Measurements from ENCODE around the gene TULP1. TPM values are rescaled to one million over a fixed set of nuclear protein-coding genes. Genes with fewer than 3 reads are reported as not detected.
A peak's percentile ranks its signal among the peaks of the same experiment; 100 is the strongest.

The TULP1 gene
- total RNA-seq, 6 experiments from 2014 or later = not detected

- H3K9me3 Mint-ChIP-seq = no peaks in the 10 kb centered on the region
- no peak overlapping the region for H3K4me3 Mint-ChIP-seq
- H3K27me3 Mint-ChIP-seq (ENCODE audit: insufficient read depth) = peaks cover 17% of the 10 kb centered on the region; the same call in 1 of the 2 replicates
- no peak overlapping the region; the same call in 1 of the 2 replicates for H3K27ac Mint-ChIP-seq
- DNase-seq = no peak
- peaks cover 25% of the 10 kb centered on the region for H3K4me1 Mint-ChIP-seq (ENCODE audit: low read depth)
- H3K36me3 Mint-ChIP-seq (ENCODE audit: low read depth) = peaks cover 14% of the 10 kb centered on the region
- TF ChIP-seq, protein P1, sequence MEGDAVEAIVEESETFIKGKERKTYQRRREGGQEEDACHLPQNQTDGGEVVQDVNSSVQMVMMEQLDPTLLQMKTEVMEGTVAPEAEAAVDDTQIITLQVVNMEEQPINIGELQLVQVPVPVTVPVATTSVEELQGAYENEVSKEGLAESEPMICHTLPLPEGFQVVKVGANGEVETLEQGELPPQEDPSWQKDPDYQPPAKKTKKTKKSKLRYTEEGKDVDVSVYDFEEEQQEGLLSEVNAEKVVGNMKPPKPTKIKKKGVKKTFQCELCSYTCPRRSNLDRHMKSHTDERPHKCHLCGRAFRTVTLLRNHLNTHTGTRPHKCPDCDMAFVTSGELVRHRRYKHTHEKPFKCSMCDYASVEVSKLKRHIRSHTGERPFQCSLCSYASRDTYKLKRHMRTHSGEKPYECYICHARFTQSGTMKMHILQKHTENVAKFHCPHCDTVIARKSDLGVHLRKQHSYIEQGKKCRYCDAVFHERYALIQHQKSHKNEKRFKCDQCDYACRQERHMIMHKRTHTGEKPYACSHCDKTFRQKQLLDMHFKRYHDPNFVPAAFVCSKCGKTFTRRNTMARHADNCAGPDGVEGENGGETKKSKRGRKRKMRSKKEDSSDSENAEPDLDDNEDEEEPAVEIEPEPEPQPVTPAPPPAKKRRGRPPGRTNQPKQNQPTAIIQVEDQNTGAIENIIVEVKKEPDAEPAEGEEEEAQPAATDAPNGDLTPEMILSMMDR (IDR thresholded peaks at IDR 0.05) = no peak
Measured at GRCh38 chr6:35474942-35475570, 37.6 kb downstream of the TULP1 start.

- Mint-ChIP-seq H3K27me3 (ENCODE audit: insufficient read depth) (peaks cover 22% of the 10 kb centered on the region), H3K4me1 (ENCODE audit: low read depth) (peaks cover 31% of the 10 kb centered on the region), H3K27ac (peak overlapping the region; percentile 66), H3K36me3 (ENCODE audit: low read depth) (peaks cover 22% of the 10 kb centered on the region), H3K4me3 (no peak overlapping the region; the same call in 1 of the 2 replicates), H3K9me3 (peaks cover 4% of the 10 kb centered on the region)
- no peak for DNase-seq
- TF ChIP-seq, protein P1 (IDR thresholded peaks at IDR 0.05) = no peak
Measured at GRCh38 chr6:35474131-35474941, 38.4 kb downstream of the TULP1 start.

- Mint-ChIP-seq H3K4me3 (no peak overlapping the region), H3K4me1 (ENCODE audit: low read depth) (peaks cover 31% of the 10 kb centered on the region), H3K36me3 (ENCODE audit: low read depth) (peaks cover 25% of the 10 kb centered on the region), H3K27me3 (ENCODE audit: insufficient read depth) (peaks cover 24% of the 10 kb centered on the region), H3K9me3 (peaks cover 7% of the 10 kb centered on the region), H3K27ac (peak overlapping the region; percentile 66)
- DNase-seq = no peak
- TF ChIP-seq, protein P1 (IDR thresholded peaks at IDR 0.05) = no peak
Measured at GRCh38 chr6:35473850-35474130, 38.9 kb downstream of the TULP1 start.

DNA sequence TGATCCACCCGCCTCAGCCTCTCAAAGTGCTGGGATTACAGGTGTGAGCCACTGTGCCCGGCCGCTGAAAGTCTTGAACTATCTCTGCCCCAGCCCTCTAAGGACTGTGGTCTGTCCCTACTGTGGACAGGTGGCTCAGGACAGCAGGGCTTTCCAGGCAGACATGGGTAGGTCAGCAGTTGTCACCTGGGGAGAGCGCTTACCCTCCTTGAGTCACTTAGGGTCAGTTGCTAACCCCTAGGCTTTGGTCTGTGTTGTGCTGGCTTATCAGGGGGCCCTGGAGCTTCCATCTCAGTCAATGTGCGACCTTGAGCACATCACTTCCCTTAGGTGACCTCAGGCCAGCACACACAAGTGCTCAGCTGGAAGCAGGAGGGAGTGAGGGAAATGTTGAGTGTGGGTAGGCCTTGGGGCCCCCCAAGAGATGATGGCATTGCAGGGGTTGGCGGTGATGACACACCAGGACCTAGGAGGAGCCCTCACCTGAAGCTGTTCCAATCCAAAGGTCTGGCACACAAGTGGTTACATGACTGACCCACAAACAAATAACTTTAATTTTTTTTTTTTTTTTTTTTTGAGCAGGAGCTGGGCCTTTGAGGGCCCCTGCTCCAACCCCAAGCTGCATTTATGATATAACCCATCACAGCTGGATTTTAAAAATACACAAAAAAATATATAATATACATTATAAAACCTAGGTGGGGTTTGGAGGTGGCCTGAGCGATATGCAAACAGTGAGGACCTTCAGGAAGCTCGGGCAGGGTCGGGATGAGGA is 39.4 kb downstream of the TULP1 start:
- Mint-ChIP-seq H3K4me1 (ENCODE audit: low read depth) (peaks cover 31% of the 10 kb centered on the region), H3K27me3 (ENCODE audit: insufficient read depth) (peaks cover 28% of the 10 kb centered on the region), H3K4me3 (no peak overlapping the region), H3K9me3 (peaks cover 7% of the 10 kb centered on the region), H3K27ac (peak overlapping the region; percentile 97), H3K36me3 (ENCODE audit: low read depth) (peaks cover 31% of the 10 kb centered on the region)
- TF ChIP-seq, protein P1 (IDR thresholded peaks at IDR 0.05) = no peak
- no peak for DNase-seq

DNA sequence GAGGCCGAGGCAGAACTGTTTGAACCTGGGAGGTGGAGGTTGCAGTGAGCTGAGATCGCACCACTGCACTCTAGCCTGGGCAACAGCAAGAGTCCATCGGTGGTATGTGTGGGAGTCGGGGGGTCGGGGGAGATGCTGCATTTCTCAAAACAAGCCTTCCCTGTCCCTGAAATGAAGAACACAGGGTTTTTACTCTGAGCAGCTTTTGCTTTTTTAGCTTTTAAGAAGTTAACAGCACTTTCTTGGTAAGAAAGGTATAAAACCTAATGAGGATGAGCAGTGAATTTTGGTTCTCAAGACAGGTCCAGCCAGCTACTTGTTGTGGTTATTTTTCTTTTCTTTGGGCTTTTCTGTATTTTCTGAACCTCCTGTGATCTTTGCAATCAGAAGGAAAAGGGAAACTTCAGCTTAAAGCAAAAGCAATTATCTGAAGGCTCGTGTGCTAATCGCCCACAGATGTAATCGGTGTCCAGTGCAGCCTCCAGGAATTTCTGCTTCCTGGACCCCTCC is 40.8 kb downstream of the TULP1 start:
- Mint-ChIP-seq H3K36me3 (ENCODE audit: low read depth) (peaks cover 31% of the 10 kb centered on the region), H3K27ac (peak overlapping the region; percentile 97), H3K9me3 (peaks cover 7% of the 10 kb centered on the region), H3K4me1 (ENCODE audit: low read depth) (peaks cover 40% of the 10 kb centered on the region), H3K4me3 (peak overlapping the region; percentile 98), H3K27me3 (ENCODE audit: insufficient read depth) (peaks cover 28% of the 10 kb centered on the region)
- TF ChIP-seq, protein P1 (IDR thresholded peaks at IDR 0.05) = no peak
- DNase-seq = no peak
